Caco-2 (cell line): Measurements from ENCODE around the gene TTC8. TPM values are rescaled to one million over a fixed set of nuclear protein-coding genes. Genes with fewer than 3 reads are reported as not detected.

Experiments
- BruUV-seq: library from RNA; stranded (reverse); fragments of 400-500 nt; replicated peaks from 2 replicates; lab custom pipeline; 2021; lab: Mats Ljungman, UMichigan
- CTCF ChIA-PET: fragments of 300-600 bp; sonication (Branson Sonifier 250); formaldehyde crosslinking; loops from one replicate; lab custom pipeline; 2022; ENCODE audit warnings: antibody characterized with exemption; lab: Charles Lee
- POLR2A ChIA-PET: fragments of 300-600 bp; sonication (Branson Sonifier 250); formaldehyde crosslinking; loops from one replicate; lab custom pipeline; 2022; ENCODE audit warnings: antibody characterized with exemption; lab: Charles Lee
- DNase-seq, 2 experiments: peaks; one replicate each; pipeline versions ENCODE4 v3.0.0 to v3.0.0-alpha.2; 2020 to 2022
- H3K27me3 ChIP-seq: replicated peaks from 2 replicates; pipeline ENCODE4 v1.6.0; 2011; ENCODE audit warnings: low read length; ENCODE audit not compliant: control insufficient read depth, insufficient read depth
- H3K36me3 ChIP-seq: 2 replicates; pipeline ENCODE4 v1.5.1; 2011; ENCODE audit warnings: low read length; ENCODE audit not compliant: control insufficient read depth, insufficient read depth
- H3K4me1 ChIP-seq: fragments of 250-450 bp; sonication (Bioruptor Pico); 2 replicates; pipeline ENCODE4 v1.5.1; 2020; ENCODE audit warnings: mild to moderate bottlenecking
- H3K4me3 ChIP-seq: 2 replicates; pipeline ENCODE4 v1.5.1; 2011; ENCODE audit warnings: low read depth, mild to moderate bottlenecking, control low read depth, low read length
- H3K9me3 ChIP-seq: fragments of 250-450 bp; sonication (Bioruptor Pico); 2 replicates; pipeline ENCODE4 v1.5.1; 2020; ENCODE audit warnings: mild to moderate bottlenecking, moderate library complexity
- H3K27ac Mint-ChIP-seq: one replicate; pipeline ENCODE4 v1.8.0; 2022; ENCODE audit warnings: mixed read lengths; ENCODE audit not compliant: unreplicated experiment
- H3K27me3 Mint-ChIP-seq: one replicate; pipeline ENCODE4 v1.8.0; 2022; ENCODE audit warnings: mixed read lengths; ENCODE audit not compliant: insufficient read depth, unreplicated experiment
- H3K36me3 Mint-ChIP-seq: one replicate; pipeline ENCODE4 v1.8.0; 2022; ENCODE audit warnings: mild to moderate bottlenecking, mixed read lengths; ENCODE audit not compliant: insufficient read depth, unreplicated experiment
- H3K4me1 Mint-ChIP-seq: one replicate; pipeline ENCODE4 v1.8.0; 2022; ENCODE audit warnings: low read depth, mixed read lengths; ENCODE audit not compliant: unreplicated experiment
- H3K4me3 Mint-ChIP-seq: one replicate; pipeline ENCODE4 v1.8.0; 2022; ENCODE audit warnings: mild to moderate bottlenecking, moderate library complexity, mixed read lengths; ENCODE audit not compliant: unreplicated experiment
- H3K9me3 Mint-ChIP-seq: one replicate; pipeline ENCODE4 v1.8.0; 2022; ENCODE audit warnings: mixed read lengths; ENCODE audit not compliant: unreplicated experiment
- intact Hi-C: fragments of 100-400 bp; cut with micrococcal nuclease; formaldehyde crosslinking; loops from one replicate; pipeline ENCODE4 v1.10.0; 2022; ENCODE audit not compliant: unreplicated experiment
- total RNA-seq: library from RNA; stranded (reverse); gene quantifications from 2 replicates; pipeline ENCODE4 v1.2.3, GENCODE V29; 2022
- TF ChIP-seq, protein P1 (sequence below), 2 experiments: fragments of 200-600 bp in 1 of 2; IDR thresholded peaks; 1 replicate in 1 of 2; 2 replicates in 1 of 2; pipeline versions ENCODE4 v1.5.1 to v1.8.0; 2011 to 2022; ENCODE audit warnings: antibody characterized with exemption in 1 of 2, control low read depth in 1 of 2, inconsistent platforms in 1 of 2, low read depth in 1 of 2, low read length in 1 of 2, mild to moderate bottlenecking in 1 of 2, moderate library complexity in 1 of 2; ENCODE audit not compliant: insufficient read depth in 1 of 2, severe bottlenecking in 1 of 2, unreplicated experiment in 1 of 2

Gene TTC8
- total RNA-seq, 1 experiment from 2014 or later: 13.6 TPM

DNA sequence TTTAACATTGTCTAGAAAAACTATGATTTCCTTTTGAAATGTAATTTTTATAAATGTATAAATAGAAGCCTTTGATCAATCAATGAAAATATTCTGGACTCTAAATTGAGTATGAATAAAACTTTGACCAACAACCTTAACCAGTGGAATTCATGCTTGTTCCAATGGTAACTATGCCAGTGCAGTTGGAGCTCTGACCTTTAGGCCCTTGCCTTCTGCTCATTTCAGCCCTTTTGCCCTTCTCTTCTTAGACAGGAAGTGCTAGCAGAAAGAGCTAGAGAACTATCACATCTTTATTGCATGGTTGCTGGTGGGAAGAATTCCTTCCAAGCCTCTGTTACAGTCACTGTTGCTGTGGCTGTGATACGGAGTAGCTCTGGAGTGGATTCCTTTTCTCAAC is 39.7 kb downstream of the TTC8 start:
- intact Hi-C loops: no loop called here
- no peak overlapping the region for H3K27ac Mint-ChIP-seq
- H3K27me3 Mint-ChIP-seq: no peaks in the 10 kb centered on the region
- no peaks in the 10 kb centered on the region for H3K9me3 Mint-ChIP-seq
- TF ChIP-seq, protein P1, sequence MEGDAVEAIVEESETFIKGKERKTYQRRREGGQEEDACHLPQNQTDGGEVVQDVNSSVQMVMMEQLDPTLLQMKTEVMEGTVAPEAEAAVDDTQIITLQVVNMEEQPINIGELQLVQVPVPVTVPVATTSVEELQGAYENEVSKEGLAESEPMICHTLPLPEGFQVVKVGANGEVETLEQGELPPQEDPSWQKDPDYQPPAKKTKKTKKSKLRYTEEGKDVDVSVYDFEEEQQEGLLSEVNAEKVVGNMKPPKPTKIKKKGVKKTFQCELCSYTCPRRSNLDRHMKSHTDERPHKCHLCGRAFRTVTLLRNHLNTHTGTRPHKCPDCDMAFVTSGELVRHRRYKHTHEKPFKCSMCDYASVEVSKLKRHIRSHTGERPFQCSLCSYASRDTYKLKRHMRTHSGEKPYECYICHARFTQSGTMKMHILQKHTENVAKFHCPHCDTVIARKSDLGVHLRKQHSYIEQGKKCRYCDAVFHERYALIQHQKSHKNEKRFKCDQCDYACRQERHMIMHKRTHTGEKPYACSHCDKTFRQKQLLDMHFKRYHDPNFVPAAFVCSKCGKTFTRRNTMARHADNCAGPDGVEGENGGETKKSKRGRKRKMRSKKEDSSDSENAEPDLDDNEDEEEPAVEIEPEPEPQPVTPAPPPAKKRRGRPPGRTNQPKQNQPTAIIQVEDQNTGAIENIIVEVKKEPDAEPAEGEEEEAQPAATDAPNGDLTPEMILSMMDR (IDR thresholded peaks at IDR 0.05; ENCODE audit: insufficient read depth in 1 of 2, low read depth in 1 of 2, low read length in 1 of 2, severe bottlenecking in 1 of 2, unreplicated experiment in 1 of 2): no peak
- POLR2A ChIA-PET: no interaction called here
- no peaks in the 10 kb centered on the region for H3K4me1 ChIP-seq
- no peak overlapping the region for H3K4me3 Mint-ChIP-seq
- no peak for DNase-seq
- H3K4me1 Mint-ChIP-seq: no peaks in the 10 kb centered on the region
- no peaks in the 10 kb centered on the region for H3K9me3 ChIP-seq
- CTCF ChIA-PET: no interaction called here
- H3K4me3 ChIP-seq: no peak overlapping the region
- no peaks in the 10 kb centered on the region for H3K36me3 ChIP-seq
- H3K36me3 Mint-ChIP-seq: peaks cover 1% of the 10 kb centered on the region
- BruUV-seq: no TSS peak
- H3K27me3 ChIP-seq: no peaks in the 10 kb centered on the region

DNA sequence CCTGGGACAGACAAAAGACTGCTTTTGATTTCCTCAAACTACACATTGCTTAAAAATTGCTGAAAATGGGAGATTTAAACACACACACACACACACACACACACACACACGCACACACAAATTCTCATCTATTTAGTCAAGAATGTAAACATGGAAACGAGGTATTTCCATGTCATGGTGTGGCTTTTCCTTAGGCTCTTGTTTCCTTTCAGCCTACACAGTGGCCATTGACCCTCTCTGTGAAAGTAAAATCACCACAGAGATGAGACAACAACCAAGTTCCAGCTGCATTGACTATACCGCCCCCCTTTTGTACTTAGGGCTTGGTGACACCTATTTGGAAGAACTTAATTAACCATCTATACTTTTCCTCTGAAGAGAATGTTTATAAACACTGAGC is 41.9 kb downstream of the TTC8 start:
- H3K36me3 Mint-ChIP-seq: no peaks in the 10 kb centered on the region
- H3K9me3 ChIP-seq: no peaks in the 10 kb centered on the region
- H3K4me1 Mint-ChIP-seq: no peaks in the 10 kb centered on the region
- no peaks in the 10 kb centered on the region for H3K9me3 Mint-ChIP-seq
- BruUV-seq: no TSS peak
- no peaks in the 10 kb centered on the region for H3K4me1 ChIP-seq
- H3K36me3 ChIP-seq: no peaks in the 10 kb centered on the region
- no peak for DNase-seq
- no peak overlapping the region for H3K27ac Mint-ChIP-seq
- intact Hi-C loops: loop anchor here (5.0 kb wide), 1 partner anchor 134 kb away; no protein-coding TSS in a partner anchor
- H3K4me3 ChIP-seq: no peak overlapping the region
- no peaks in the 10 kb centered on the region for H3K27me3 Mint-ChIP-seq
- CTCF ChIA-PET: no interaction called here
- TF ChIP-seq, protein P1 (IDR thresholded peaks at IDR 0.05; ENCODE audit: insufficient read depth in 1 of 2, low read depth in 1 of 2, low read length in 1 of 2, severe bottlenecking in 1 of 2, unreplicated experiment in 1 of 2): no peak
- POLR2A ChIA-PET: no interaction called here
- no peaks in the 10 kb centered on the region for H3K27me3 ChIP-seq
- H3K4me3 Mint-ChIP-seq: no peak overlapping the region

DNA sequence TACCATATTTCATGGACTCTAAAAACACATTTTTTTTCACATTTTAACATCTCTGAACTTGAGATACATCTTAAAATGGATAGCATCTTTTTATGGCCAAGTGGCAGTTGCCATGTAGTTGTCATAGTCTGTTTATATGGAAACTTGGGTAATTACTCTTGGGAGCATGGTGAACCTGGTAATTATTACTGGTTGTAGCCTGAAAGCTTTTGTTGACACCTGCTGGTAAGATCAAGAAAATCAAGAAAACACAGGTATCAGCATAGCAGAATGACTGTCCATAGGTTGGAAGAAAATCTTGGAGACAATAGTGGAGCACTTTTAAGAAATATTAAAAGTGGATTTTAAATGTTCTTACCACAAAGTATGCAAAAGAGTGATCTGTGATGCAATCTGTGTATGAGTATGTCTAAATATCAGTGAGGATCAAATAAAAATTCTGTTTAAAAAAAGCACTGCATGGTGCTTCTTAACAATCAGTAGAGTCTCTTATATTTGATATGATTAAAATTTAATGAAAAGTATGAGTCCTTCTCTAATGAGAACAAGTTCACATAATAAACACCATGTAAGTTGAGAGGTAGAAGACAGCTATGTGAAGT is 44.2 kb downstream of the TTC8 start:
- Histone ChIP-seq H3K4me1 (no peaks in the 10 kb centered on the region), H3K36me3 (no peaks in the 10 kb centered on the region), H3K4me3 (no peak overlapping the region), H3K27me3 (no peaks in the 10 kb centered on the region), H3K9me3 (no peaks in the 10 kb centered on the region)
- H3K36me3 Mint-ChIP-seq: no peaks in the 10 kb centered on the region
- intact Hi-C loops: loop anchor here (1.0 to 5.0 kb wide), 3 partner anchors 76 to 201 kb away; partner anchors contain the start of gene EML5
- no peaks in the 10 kb centered on the region for H3K27me3 Mint-ChIP-seq
- BruUV-seq: no TSS peak
- DNase-seq: peak in 1 of 2 experiments; percentile 15
- CTCF ChIA-PET: interaction anchor here (1.7 kb wide), 1 partner anchor 201 kb away, joined by 6 read pairs; no protein-coding TSS in a partner anchor
- POLR2A ChIA-PET: no interaction called here
- TF ChIP-seq, protein P1 (IDR thresholded peaks at IDR 0.05; ENCODE audit: insufficient read depth in 1 of 2, low read depth in 1 of 2, low read length in 1 of 2, severe bottlenecking in 1 of 2, unreplicated experiment in 1 of 2): peak; percentile 34 to 40
- no peak overlapping the region for H3K4me3 Mint-ChIP-seq
- no peaks in the 10 kb centered on the region for H3K4me1 Mint-ChIP-seq
- no peak overlapping the region for H3K27ac Mint-ChIP-seq
- no peaks in the 10 kb centered on the region for H3K9me3 Mint-ChIP-seq
